GM12873 (cell line): ENCODE data around the gene GPRIN2.

Experiments used
- TF ChIP-seq, protein P1 (sequence below): IDR thresholded peaks from 2 replicates; pipeline ENCODE4 v1.5.1; 2012; ENCODE audit warnings: low read depth, mild to moderate bottlenecking, moderate library complexity, low read length, control low read depth; ENCODE audit not compliant: insufficient read depth; ENCODE audit errors: missing control alignments

Gene GPRIN2

DNA sequence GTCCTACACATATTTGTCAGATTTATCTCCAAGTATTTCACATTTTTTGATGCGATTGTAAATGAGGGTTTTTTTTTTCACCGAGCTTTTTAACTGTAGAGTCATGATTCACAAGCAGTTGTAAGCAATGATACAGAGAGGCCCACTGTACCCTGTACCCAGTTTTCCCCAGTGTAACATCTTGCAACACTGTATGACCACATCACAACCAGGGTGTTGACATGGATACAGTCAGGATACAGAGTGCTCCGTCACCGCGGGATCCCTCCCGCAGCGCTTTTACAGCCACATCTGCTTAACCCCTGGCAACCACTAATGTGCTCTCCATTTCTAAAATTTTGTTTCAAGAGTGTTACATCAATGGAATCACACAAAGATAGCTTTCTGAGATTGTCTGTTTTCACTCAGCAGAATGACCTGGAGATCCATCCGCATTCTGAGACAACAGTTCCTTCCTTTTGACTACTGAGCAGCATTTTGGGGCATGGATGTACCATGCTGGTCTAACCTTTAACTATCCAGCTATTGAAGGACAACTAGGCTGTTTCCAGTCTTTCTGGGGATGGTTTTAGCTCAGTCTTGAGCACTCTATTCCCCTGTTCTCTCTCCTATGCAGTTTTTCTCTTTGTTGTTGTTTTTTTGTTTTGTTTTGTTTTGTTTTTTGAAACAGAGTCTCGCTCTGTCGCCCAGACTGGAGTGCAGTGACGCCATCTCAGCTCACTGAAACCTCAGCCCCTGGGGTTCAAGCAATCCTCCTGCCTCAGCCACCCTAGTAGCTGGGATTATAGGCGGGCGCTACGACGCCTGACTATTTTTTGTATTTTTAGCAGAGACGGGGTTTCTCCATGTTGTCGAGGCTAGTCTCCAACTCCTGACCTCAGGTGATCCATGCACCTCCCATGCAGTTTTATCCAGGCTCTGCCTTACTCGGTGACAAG, 25.9 kb downstream of the GPRIN2 start:
- TF ChIP-seq, protein P1, sequence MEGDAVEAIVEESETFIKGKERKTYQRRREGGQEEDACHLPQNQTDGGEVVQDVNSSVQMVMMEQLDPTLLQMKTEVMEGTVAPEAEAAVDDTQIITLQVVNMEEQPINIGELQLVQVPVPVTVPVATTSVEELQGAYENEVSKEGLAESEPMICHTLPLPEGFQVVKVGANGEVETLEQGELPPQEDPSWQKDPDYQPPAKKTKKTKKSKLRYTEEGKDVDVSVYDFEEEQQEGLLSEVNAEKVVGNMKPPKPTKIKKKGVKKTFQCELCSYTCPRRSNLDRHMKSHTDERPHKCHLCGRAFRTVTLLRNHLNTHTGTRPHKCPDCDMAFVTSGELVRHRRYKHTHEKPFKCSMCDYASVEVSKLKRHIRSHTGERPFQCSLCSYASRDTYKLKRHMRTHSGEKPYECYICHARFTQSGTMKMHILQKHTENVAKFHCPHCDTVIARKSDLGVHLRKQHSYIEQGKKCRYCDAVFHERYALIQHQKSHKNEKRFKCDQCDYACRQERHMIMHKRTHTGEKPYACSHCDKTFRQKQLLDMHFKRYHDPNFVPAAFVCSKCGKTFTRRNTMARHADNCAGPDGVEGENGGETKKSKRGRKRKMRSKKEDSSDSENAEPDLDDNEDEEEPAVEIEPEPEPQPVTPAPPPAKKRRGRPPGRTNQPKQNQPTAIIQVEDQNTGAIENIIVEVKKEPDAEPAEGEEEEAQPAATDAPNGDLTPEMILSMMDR: no peak

DNA sequence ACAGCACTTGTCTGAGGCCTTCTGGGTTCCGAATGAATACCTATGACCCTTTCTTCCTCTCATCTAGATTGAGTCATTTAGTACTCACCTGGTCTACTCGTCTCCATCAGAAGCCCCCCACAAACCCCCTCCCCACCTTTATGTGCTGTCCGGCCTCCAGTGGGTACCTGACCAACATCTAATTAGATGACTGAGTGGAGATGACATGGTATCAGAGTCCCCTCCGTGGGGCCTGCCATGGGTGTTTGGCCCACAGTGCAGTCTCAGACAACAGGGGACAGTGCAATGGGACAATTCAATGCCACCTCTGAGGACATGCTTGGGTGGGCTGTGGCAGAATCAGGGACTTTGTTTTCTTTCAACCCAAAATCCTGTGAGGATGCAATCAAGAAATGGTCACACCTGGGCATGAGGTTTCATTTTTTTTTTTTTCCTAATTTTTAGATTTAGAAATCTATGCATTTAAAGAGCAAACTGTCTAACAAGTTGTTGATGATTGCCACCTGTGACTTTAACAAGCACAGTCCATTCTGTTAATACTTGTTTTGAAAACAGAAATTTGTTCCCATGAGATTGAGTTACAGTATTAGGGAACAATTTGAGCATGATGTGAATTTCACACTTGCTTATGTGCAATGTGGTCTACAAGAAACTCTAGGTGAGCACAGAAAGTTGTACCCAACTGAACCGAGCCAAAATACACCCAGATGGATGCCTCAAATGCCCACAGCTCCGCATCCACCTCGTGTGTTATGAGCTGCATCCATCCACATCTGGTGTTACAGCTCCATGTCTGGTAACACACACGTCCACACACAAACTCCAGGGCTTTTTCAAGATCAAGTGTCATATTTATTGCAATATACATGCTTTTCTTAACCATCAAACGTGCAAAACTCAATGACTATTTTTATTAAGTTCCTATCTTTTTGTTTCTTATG, 27.5 kb downstream of the GPRIN2 start:
- TF ChIP-seq, protein P1: no peak

DNA sequence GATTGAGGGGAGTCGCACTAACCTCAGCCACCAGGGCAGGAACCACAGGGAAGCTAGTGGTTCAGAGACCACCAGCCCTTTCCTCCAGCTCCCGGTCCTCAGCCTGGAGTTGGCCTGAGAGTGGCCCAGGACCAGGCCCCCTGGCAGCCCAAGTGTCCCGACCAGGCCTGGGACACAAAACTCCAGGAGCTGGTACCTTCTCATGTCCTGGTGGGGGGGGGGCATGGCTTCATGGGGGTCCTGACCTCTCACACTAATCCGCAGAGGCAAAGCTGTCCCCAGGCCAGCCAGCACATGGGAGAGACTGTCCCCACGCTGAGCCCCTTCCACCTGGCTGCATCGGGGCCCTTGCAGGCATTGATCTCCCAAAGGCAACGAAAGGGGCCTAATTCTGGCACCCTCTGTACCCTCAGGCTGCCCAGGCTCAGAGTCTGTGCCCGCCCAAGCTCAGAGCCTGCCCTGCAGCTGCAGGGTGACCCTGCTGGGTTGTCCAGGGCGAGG, 28.2 kb downstream of the GPRIN2 start:
- TF ChIP-seq, protein P1: no peak

DNA sequence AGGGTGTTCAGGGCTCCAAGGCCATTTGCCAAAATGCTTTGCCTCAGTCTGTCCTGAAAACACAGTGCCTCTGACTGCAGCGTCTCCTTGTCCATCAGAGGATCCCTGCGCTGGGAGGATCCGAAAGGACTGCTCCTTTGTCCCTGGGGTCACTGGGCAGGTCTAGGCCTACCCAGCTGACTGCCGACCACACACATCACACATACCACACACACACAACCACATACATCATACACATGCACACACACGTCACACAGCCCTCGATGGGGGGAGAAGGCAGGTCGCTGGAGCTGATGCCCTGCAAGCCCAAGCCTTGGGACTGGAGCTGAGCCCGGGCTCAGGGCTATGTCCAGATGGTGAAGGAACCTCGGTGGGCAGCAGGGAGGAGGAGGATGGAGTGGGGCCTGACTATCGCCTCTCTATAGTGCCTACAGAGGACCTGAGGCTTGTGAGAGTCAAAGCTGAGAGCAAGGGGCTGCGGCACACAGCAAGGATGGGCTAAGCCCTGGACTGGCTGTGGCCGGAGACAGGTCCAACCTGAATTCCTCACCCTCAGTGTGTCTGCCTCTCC, 29.1 kb downstream of the GPRIN2 start:
- TF ChIP-seq, protein P1: no peak

DNA sequence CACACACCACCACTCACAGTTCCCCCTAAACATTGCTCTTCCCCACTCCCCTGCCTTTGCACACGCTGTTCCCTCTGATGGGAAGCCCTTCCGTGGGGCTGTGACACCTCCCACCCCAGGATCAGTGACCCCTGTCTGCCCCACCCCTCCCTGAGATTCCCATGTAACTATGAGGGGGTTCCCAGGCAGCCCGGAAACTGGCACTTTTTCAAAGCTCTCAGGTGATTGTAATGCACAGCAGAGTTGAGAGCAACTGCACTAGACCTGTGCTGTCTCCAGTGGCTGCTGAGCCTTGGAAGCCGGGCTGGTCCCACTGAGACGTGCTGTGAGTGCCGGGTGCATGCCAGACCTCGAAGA, 29.8 kb downstream of the GPRIN2 start:
- TF ChIP-seq, protein P1: no peak

DNA sequence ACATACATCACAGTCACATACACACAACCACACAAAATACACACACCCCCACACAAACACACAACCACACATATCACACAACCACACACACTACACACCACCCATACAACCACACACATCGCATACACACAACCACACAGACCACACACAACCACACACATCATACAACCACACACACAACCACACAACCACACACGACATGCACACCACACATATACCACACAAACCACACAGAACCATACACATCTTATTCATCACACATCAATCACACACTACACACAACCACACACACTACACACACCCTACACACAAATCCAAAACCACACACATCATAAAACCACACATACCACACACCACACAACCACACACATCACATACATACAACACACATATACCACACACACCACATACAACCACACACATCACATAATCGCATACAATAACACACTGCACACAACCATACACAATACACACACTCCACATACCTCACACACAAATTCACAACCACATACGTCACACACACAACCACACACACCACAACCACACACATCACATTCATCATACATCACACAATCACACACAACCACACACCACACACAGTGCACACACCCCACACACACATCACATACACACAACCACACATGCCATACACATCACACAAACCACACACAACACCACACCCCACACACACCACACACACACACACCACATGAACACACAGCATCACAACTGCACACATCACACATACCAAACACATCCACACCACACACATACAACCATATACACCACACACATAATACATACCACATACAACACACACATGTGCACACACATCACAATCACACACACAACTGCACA, 30.4 kb downstream of the GPRIN2 start:
- TF ChIP-seq, protein P1: no peak
